ENCODE data around the gene ANO2. TPM values are rescaled to one million over a fixed set of nuclear protein-coding genes. Genes with fewer than 3 reads are reported as not detected.

ANO2 gene
- total RNA-seq, 2 donors from 2014 or later = 14.3 to 28.5 TPM

- TF ChIP-seq, protein P1, sequence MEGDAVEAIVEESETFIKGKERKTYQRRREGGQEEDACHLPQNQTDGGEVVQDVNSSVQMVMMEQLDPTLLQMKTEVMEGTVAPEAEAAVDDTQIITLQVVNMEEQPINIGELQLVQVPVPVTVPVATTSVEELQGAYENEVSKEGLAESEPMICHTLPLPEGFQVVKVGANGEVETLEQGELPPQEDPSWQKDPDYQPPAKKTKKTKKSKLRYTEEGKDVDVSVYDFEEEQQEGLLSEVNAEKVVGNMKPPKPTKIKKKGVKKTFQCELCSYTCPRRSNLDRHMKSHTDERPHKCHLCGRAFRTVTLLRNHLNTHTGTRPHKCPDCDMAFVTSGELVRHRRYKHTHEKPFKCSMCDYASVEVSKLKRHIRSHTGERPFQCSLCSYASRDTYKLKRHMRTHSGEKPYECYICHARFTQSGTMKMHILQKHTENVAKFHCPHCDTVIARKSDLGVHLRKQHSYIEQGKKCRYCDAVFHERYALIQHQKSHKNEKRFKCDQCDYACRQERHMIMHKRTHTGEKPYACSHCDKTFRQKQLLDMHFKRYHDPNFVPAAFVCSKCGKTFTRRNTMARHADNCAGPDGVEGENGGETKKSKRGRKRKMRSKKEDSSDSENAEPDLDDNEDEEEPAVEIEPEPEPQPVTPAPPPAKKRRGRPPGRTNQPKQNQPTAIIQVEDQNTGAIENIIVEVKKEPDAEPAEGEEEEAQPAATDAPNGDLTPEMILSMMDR (conservative IDR thresholded peaks at IDR 0.05) = no peak
- Mint-ChIP-seq H3K9me3 (no peaks in the 10 kb centered on the region), H3K27ac (no peak overlapping the region), H3K36me3 (ENCODE audit: low read depth) (peaks cover 5% of the 10 kb centered on the region), H3K4me3 (no peak overlapping the region), H3K4me1 (peaks cover 16% of the 10 kb centered on the region), H3K27me3 (ENCODE audit: insufficient read depth) (no peaks in the 10 kb centered on the region)
- Histone ChIP-seq H3K36me3 (ENCODE audit: control insufficient read depth, insufficient read depth, low read length) (no peaks in the 10 kb centered on the region), H3K27me3 (ENCODE audit: control insufficient read depth, insufficient read depth, low read length, poor library complexity, severe bottlenecking) (no peaks in the 10 kb centered on the region), H3K9ac (ENCODE audit: extremely low read depth, low read length, poor library complexity, severe bottlenecking) (no peak overlapping the region), H3K4me1 (ENCODE audit: control insufficient read depth, insufficient read depth, low read length) (no peaks in the 10 kb centered on the region), H3K27ac (ENCODE audit: low read depth, low read length) (no peak overlapping the region), H3K9me3 (ENCODE audit: control insufficient read depth, low read length) (no peaks in the 10 kb centered on the region), H3K4me3 (ENCODE audit: low read length) (no peak overlapping the region)
- no peak for DNase-seq
- 95 to 100% methylated on average over 2 to 4 of the region's 4 CpGs for WGBS, 2 experiments (ENCODE audit: insufficient coverage in 1 of 2, insufficient read length in 1 of 2)
These were observed 328.2 kb downstream of the ANO2 start for GRCh38 chr12:5616854-5617253.

- no peak overlapping the region for H3K27ac ChIP-seq (ENCODE audit: low read depth, low read length)
- no peaks in the 10 kb centered on the region for H3K36me3 ChIP-seq (ENCODE audit: control insufficient read depth, insufficient read depth, low read length)
- peaks cover 5% of the 10 kb centered on the region for H3K36me3 Mint-ChIP-seq (ENCODE audit: low read depth)
- DNase-seq = no peak
- no peaks in the 10 kb centered on the region for H3K9me3 Mint-ChIP-seq
- H3K4me1 Mint-ChIP-seq = peaks cover 20% of the 10 kb centered on the region
- H3K27me3 Mint-ChIP-seq (ENCODE audit: insufficient read depth) = no peaks in the 10 kb centered on the region
- H3K4me3 ChIP-seq (ENCODE audit: low read length) = no peak overlapping the region
- no peaks in the 10 kb centered on the region for H3K4me1 ChIP-seq (ENCODE audit: control insufficient read depth, insufficient read depth, low read length)
- 88% methylated on average over 1 of the region's 1 CpG; no CpG with 5 or more reads in 1 of the 2 experiments for WGBS, 2 experiments (ENCODE audit: insufficient coverage in 1 of 2, insufficient read length in 1 of 2)
- TF ChIP-seq, protein P1 (conservative IDR thresholded peaks at IDR 0.05) = no peak
- no peak overlapping the region for H3K9ac ChIP-seq (ENCODE audit: extremely low read depth, low read length, poor library complexity, severe bottlenecking)
- no peak overlapping the region for H3K27ac Mint-ChIP-seq
- H3K4me3 Mint-ChIP-seq = no peak overlapping the region
- no peaks in the 10 kb centered on the region for H3K9me3 ChIP-seq (ENCODE audit: control insufficient read depth, low read length)
- H3K27me3 ChIP-seq (ENCODE audit: control insufficient read depth, insufficient read depth, low read length, poor library complexity, severe bottlenecking) = no peaks in the 10 kb centered on the region
These were observed 329.3 kb downstream of the ANO2 start for GRCh38 chr12:5615760-5616159.

DNA sequence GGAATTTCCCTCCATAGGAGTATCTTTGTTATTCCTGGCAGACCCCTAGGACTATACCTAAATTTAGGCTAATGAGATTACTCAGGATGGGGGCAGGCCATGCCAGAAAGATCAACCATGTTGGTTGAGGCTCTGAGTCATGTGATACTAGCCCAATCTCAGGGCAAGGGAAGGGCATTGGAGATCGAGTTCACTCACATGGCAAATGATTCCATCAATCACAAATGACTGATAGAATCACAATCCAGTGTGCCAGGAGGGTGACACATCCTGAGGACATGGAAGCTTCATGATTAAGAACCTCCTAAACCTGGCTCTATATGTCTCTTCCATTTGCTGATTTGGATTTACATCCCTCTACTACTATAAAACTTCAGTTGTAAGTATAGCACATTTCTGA lies 330.8 kb downstream of the ANO2 start:
- Histone ChIP-seq H3K27ac (ENCODE audit: low read depth, low read length) (no peak overlapping the region), H3K4me3 (ENCODE audit: low read length) (no peak overlapping the region), H3K36me3 (ENCODE audit: control insufficient read depth, insufficient read depth, low read length) (no peaks in the 10 kb centered on the region), H3K9me3 (ENCODE audit: control insufficient read depth, low read length) (no peaks in the 10 kb centered on the region), H3K27me3 (ENCODE audit: control insufficient read depth, insufficient read depth, low read length, poor library complexity, severe bottlenecking) (no peaks in the 10 kb centered on the region), H3K4me1 (ENCODE audit: control insufficient read depth, insufficient read depth, low read length) (no peaks in the 10 kb centered on the region), H3K9ac (ENCODE audit: extremely low read depth, low read length, poor library complexity, severe bottlenecking) (no peak overlapping the region)
- DNase-seq = no peak
- Mint-ChIP-seq H3K27ac (no peak overlapping the region), H3K4me3 (no peak overlapping the region), H3K27me3 (ENCODE audit: insufficient read depth) (no peaks in the 10 kb centered on the region), H3K9me3 (no peaks in the 10 kb centered on the region), H3K4me1 (peaks cover 20% of the 10 kb centered on the region), H3K36me3 (ENCODE audit: low read depth) (peaks cover 5% of the 10 kb centered on the region)
- TF ChIP-seq, protein P1 (conservative IDR thresholded peaks at IDR 0.05) = no peak
- 80% methylated on average over 1 of the region's 1 CpG; no CpG with 5 or more reads in 1 of the 2 experiments for WGBS, 2 experiments (ENCODE audit: insufficient coverage in 1 of 2, insufficient read length in 1 of 2)

Measured in endodermal cell (in vitro differentiated cells).